CD14-positive monocyte (primary cell): ENCODE data around the gene ADGRF5. TPM values are rescaled to one million over a fixed set of nuclear protein-coding genes. Genes with fewer than 3 reads are reported as not detected.

ENCODE experiments used
- DNase-seq, 3 donors: peaks; one replicate each; pipeline ENCODE4 v3.0.0-alpha.2; 2011 to 2022
- H2AFZ ChIP-seq: 2 replicates; pipeline ENCODE4 v1.6.0; 2012; ENCODE audit warnings: mild to moderate bottlenecking, low read depth, low read length, inconsistent platforms; ENCODE audit not compliant: insufficient read depth, poor library complexity, severe bottlenecking
- H3K27ac ChIP-seq, 2 donors: 1 replicate in 1 of 2; 2 replicates in 1 of 2; pipeline ENCODE4 v1.5.1; 2012 to 2013; ENCODE audit warnings: low read length in 2 of 2, control low read depth in 1 of 2, inconsistent platforms in 1 of 2, low read depth in 1 of 2, mild to moderate bottlenecking in 1 of 2
- H3K27me3 ChIP-seq, 2 donors: one replicate each; pipeline versions ENCODE4 v1.6.0 to v1.6.1; 2011 to 2013; ENCODE audit warnings: low read length in 2 of 2; ENCODE audit not compliant: control insufficient read depth in 2 of 2, insufficient read depth in 2 of 2
- H3K36me3 ChIP-seq, 2 donors: replicated peaks in 1 of 2; 1 replicate in 1 of 2; 2 replicates in 1 of 2; pipeline versions ENCODE4 v1.5.1 to v1.6.1; 2012 to 2013; ENCODE audit warnings: low read length in 2 of 2, control low read depth in 1 of 2, inconsistent platforms in 1 of 2, mild to moderate bottlenecking in 1 of 2; ENCODE audit not compliant: insufficient read depth in 2 of 2, control insufficient read depth in 1 of 2
- H3K4me1 ChIP-seq, 2 donors: 1 replicate in 1 of 2; 2 replicates in 1 of 2; pipeline versions ENCODE4 v1.5.1 to v1.6.1; 2012 to 2013; ENCODE audit warnings: low read length in 2 of 2, control low read depth in 1 of 2, inconsistent platforms in 1 of 2, mild to moderate bottlenecking in 1 of 2, moderate library complexity in 1 of 2; ENCODE audit not compliant: insufficient read depth in 2 of 2, control insufficient read depth in 1 of 2
- H3K4me2 ChIP-seq: replicated peaks from 2 replicates; pipeline ENCODE3; 2012; ENCODE audit warnings: low read length, moderate library complexity, mild to moderate bottlenecking; ENCODE audit not compliant: poor library complexity, severe bottlenecking; ENCODE audit errors: extremely low read depth
- H3K4me3 ChIP-seq, 3 experiments: fragments of 200-600 bp in 1 of 3; sonication (generic) in 1 of 3; replicated peaks in 1 of 3; 1 replicate in 2 of 3; 2 replicates in 1 of 3; pipeline ENCODE4 v1.5.1; 2011 to 2013; ENCODE audit warnings: low read length in 3 of 3, mild to moderate bottlenecking in 3 of 3, control low read depth in 2 of 3, low read depth in 2 of 3, inconsistent platforms in 1 of 3, moderate library complexity in 1 of 3
- H3K79me2 ChIP-seq: 2 replicates; pipeline ENCODE4 v1.6.0; 2012; ENCODE audit warnings: mild to moderate bottlenecking, control low read depth, inconsistent platforms, low read length, moderate library complexity; ENCODE audit not compliant: insufficient read depth
- H3K9ac ChIP-seq: 2 replicates; pipeline ENCODE4 v1.6.0; 2017; ENCODE audit warnings: low read length, mild to moderate bottlenecking; ENCODE audit not compliant: insufficient read depth, poor library complexity, severe bottlenecking
- H3K9me3 ChIP-seq, 2 donors: replicated peaks in 1 of 2; 1 replicate in 1 of 2; 2 replicates in 1 of 2; pipeline versions ENCODE4 v1.5.1 to v1.6.1; 2012 to 2013; ENCODE audit warnings: low read length in 2 of 2, control low read depth in 1 of 2; ENCODE audit not compliant: control insufficient read depth in 1 of 2, insufficient read depth in 1 of 2
- H4K20me1 ChIP-seq: 2 replicates; pipeline ENCODE4 v1.6.0; 2012; ENCODE audit warnings: mild to moderate bottlenecking, low read length, control low read depth, moderate library complexity; ENCODE audit not compliant: insufficient read depth
- H3K27ac Mint-ChIP-seq, 7 donors: one replicate each; pipeline ENCODE4 v1.8.0; 2020; ENCODE audit warnings: mild to moderate bottlenecking in 7 of 7, mixed read lengths in 7 of 7, moderate library complexity in 6 of 7, inconsistent platforms in 2 of 7
- H3K27me3 Mint-ChIP-seq, 3 donors: one replicate each; pipeline ENCODE4 v1.8.0; 2021 to 2022; ENCODE audit warnings: low read depth in 3 of 3, mild to moderate bottlenecking in 3 of 3, mixed read lengths in 3 of 3, moderate library complexity in 3 of 3, inconsistent platforms in 1 of 3
- H3K36me3 Mint-ChIP-seq, 2 donors: one replicate each; pipeline ENCODE4 v1.8.0; 2020; ENCODE audit warnings: mixed read lengths in 2 of 2, inconsistent platforms in 1 of 2, mild to moderate bottlenecking in 1 of 2
- H3K4me1 Mint-ChIP-seq: one replicate; pipeline ENCODE4 v1.8.0; 2020; ENCODE audit warnings: mild to moderate bottlenecking, mixed read lengths
- H3K4me3 Mint-ChIP-seq, 2 donors: one replicate each; pipeline ENCODE4 v1.8.0; 2020; ENCODE audit warnings: mild to moderate bottlenecking in 2 of 2, mixed read lengths in 2 of 2, moderate library complexity in 1 of 2
- H3K9me3 Mint-ChIP-seq, 7 donors: one replicate each; pipeline ENCODE4 v1.8.0; 2020 to 2022; ENCODE audit warnings: mixed read lengths in 7 of 7, mild to moderate bottlenecking in 6 of 7, moderate library complexity in 6 of 7, inconsistent platforms in 2 of 7
- CTCF ChIP-seq: fragments of 200-600 bp; IDR thresholded peaks from one replicate; pipeline ENCODE4 v1.8.0; 2022; ENCODE audit warnings: antibody characterized with exemption, mild to moderate bottlenecking
- WGBS: methylation state at CpG from one replicate; pipeline ENCODE4 v1.1.5; 2013; ENCODE audit warnings: missing lambda C conversion rate; ENCODE audit not compliant: insufficient coverage; 5-methylcytosine and 5-hydroxymethylcytosine counted together
- intact Hi-C, 2 donors: fragments of 100-400 bp; cut with micrococcal nuclease; formaldehyde crosslinking; loops; one replicate each; pipeline versions ENCODE4 v1.15.0 to v1.15.1; 2023
- polyA plus RNA-seq, 3 donors: library from polyadenylated mRNA; depleted of rRNA in 1 of 3; unstranded in 2 of 3; stranded (reverse) in 1 of 3; fragments of 300-500 nt in 2 of 3; fragments of >200 nt in 1 of 3; fragmentation: Illumina TruSeq in 2 of 3; gene quantifications; 1 replicate in 2 of 3; 2 replicates in 1 of 3; pipeline ENCODE4 v1.2.3, GENCODE V29; 2012 to 2021

Gene ADGRF5
- polyA plus RNA-seq, 3 donors = not detected

- no peaks in the 10 kb centered on the region for H4K20me1 ChIP-seq
- TF ChIP-seq CTCF = no peak
- intact Hi-C loops = no loop called here
- no CpG with 5 or more reads among the region's 3 CpGs for WGBS
- Mint-ChIP-seq H3K4me1 (no peaks in the 10 kb centered on the region), H3K27me3 (peaks cover 0 to 3% (median 2%) of the 10 kb centered on the region in 3 donors), H3K9me3 (peaks cover 0 to 2% (median 0%) of the 10 kb centered on the region in 7 donors), H3K27ac (no peak overlapping the region), H3K36me3 (no peaks in the 10 kb centered on the region), H3K4me3 (no peak overlapping the region)
- no peaks in the 10 kb centered on the region for H3K36me3 ChIP-seq
- H3K79me2 ChIP-seq = no peaks in the 10 kb centered on the region
- H3K9ac ChIP-seq = no peak overlapping the region
- H3K4me1 ChIP-seq = no peaks in the 10 kb centered on the region
- H3K4me3 ChIP-seq = no peak overlapping the region
- H2AFZ ChIP-seq = no peak overlapping the region
- no peaks in the 10 kb centered on the region for H3K9me3 ChIP-seq
- no peaks in the 10 kb centered on the region for H3K27me3 ChIP-seq
- H3K4me2 ChIP-seq = no peak overlapping the region
- DNase-seq = no peak
- no peak overlapping the region for H3K27ac ChIP-seq
Observed at GRCh38 chr6:46904117-46904516, 17.6 kb downstream of the ADGRF5 start.

GRCh38 chr6:46903175-46903574 is 18.6 kb downstream of the ADGRF5 start:
- H3K9me3 Mint-ChIP-seq = peaks cover 0 to 2% (median 0%) of the 10 kb centered on the region in 7 donors
- no peak overlapping the region for H3K4me3 ChIP-seq
- no peaks in the 10 kb centered on the region for H3K36me3 ChIP-seq
- no peak overlapping the region for H3K4me2 ChIP-seq
- TF ChIP-seq CTCF = no peak
- H2AFZ ChIP-seq = no peak overlapping the region
- no peaks in the 10 kb centered on the region for H3K79me2 ChIP-seq
- no peaks in the 10 kb centered on the region for H4K20me1 ChIP-seq
- no CpG with 5 or more reads among the region's 4 CpGs for WGBS
- no peak overlapping the region for H3K27ac ChIP-seq
- no peaks in the 10 kb centered on the region for H3K9me3 ChIP-seq
- H3K27me3 ChIP-seq = no peaks in the 10 kb centered on the region
- H3K27ac Mint-ChIP-seq = no peak overlapping the region
- no peaks in the 10 kb centered on the region for H3K4me1 ChIP-seq
- H3K4me3 Mint-ChIP-seq = no peak overlapping the region
- no peak for DNase-seq
- peaks cover 0 to 3% (median 2%) of the 10 kb centered on the region in 3 donors for H3K27me3 Mint-ChIP-seq
- intact Hi-C loops = no loop called here
- no peaks in the 10 kb centered on the region for H3K36me3 Mint-ChIP-seq
- no peaks in the 10 kb centered on the region for H3K4me1 Mint-ChIP-seq
- no peak overlapping the region for H3K9ac ChIP-seq
